Fibroblast of lung (primary cell): ENCODE data around the gene SP8. TPM values are rescaled to one million over a fixed set of nuclear protein-coding genes. Genes with fewer than 3 reads are reported as not detected.

Source experiments
- DNase-seq, 2 donors: peaks; one replicate each; pipeline versions ENCODE4 v3.0.0 to v3.0.0-alpha.2; 2010; ENCODE audit warnings: low read depth in 2 of 2
- H2AFZ ChIP-seq: 2 replicates; pipeline ENCODE4 v1.5.1; 2012; ENCODE audit warnings: low read length, control low read depth, inconsistent platforms
- H3K27ac ChIP-seq: 2 replicates; pipeline ENCODE4 v1.5.1; 2011; ENCODE audit warnings: low read length, control low read depth; ENCODE audit not compliant: insufficient read depth
- H3K27me3 ChIP-seq: 2 replicates; pipeline ENCODE4 v1.5.1; 2011; ENCODE audit warnings: mild to moderate bottlenecking, low read length; ENCODE audit not compliant: control insufficient read depth, insufficient read depth
- H3K36me3 ChIP-seq: 2 replicates; pipeline ENCODE4 v1.5.1; 2011; ENCODE audit warnings: low read length; ENCODE audit not compliant: control insufficient read depth, insufficient read depth
- H3K4me1 ChIP-seq: 2 replicates; pipeline ENCODE4 v1.5.1; 2011; ENCODE audit warnings: low read length; ENCODE audit not compliant: control insufficient read depth, insufficient read depth; ENCODE audit errors: extremely low read depth
- H3K4me2 ChIP-seq: 2 replicates; pipeline ENCODE4 v1.5.1; 2011; ENCODE audit warnings: low read length, control low read depth; ENCODE audit not compliant: insufficient read depth; ENCODE audit errors: extremely low read depth
- H3K4me3 ChIP-seq, 4 experiments: fragments of 200-600 bp in 1 of 4; sonication (generic) in 1 of 4; replicated peaks in 1 of 4; 2 replicates each; pipeline ENCODE4 v1.5.1; 2011 to 2016; ENCODE audit warnings: low read length in 4 of 4, low read depth in 3 of 4, mild to moderate bottlenecking in 3 of 4, control low read depth in 2 of 4, inconsistent platforms in 1 of 4, mixed read lengths in 1 of 4; ENCODE audit not compliant: insufficient read depth in 1 of 4; ENCODE audit errors: control extremely low read depth in 1 of 4
- H3K79me2 ChIP-seq: 2 replicates; pipeline ENCODE4 v1.5.1; 2012; ENCODE audit warnings: mild to moderate bottlenecking, low read length, inconsistent platforms; ENCODE audit not compliant: control insufficient read depth, insufficient read depth
- H3K9ac ChIP-seq: 2 replicates; pipeline ENCODE4 v1.5.1; 2011; ENCODE audit warnings: mild to moderate bottlenecking, low read length, control low read depth; ENCODE audit not compliant: insufficient read depth
- H3K9me3 ChIP-seq: 2 replicates; pipeline ENCODE4 v1.5.1; 2012; ENCODE audit warnings: low read depth, low read length; ENCODE audit not compliant: control insufficient read depth, insufficient read depth
- H4K20me1 ChIP-seq: 2 replicates; pipeline ENCODE4 v1.5.1; 2011; ENCODE audit warnings: low read length; ENCODE audit not compliant: control insufficient read depth, insufficient read depth; ENCODE audit errors: extremely low read depth
- CTCF ChIP-seq, 2 donors: IDR thresholded peaks in 1 of 2; conservative IDR thresholded peaks in 1 of 2; 1 replicate in 1 of 2; 2 replicates in 1 of 2; pipeline ENCODE4 v1.5.1; 2011 to 2012; ENCODE audit warnings: low read length in 2 of 2, control low read depth in 1 of 2, inconsistent platforms in 1 of 2, low read depth in 1 of 2, mild to moderate bottlenecking in 1 of 2
- EZH2 ChIP-seq: IDR thresholded peaks from 2 replicates; pipeline ENCODE4 v1.5.1; 2012; ENCODE audit warnings: low read length, control low read depth, mild to moderate bottlenecking; ENCODE audit errors: missing control alignments
- polyA plus RNA-seq, 2 donors: library from polyadenylated mRNA; depleted of rRNA in 1 of 2; stranded (reverse) in 1 of 2; unstranded in 1 of 2; fragments of >200 nt; gene quantifications; 2 replicates each; pipeline ENCODE4 v1.2.1, GENCODE V29; 2011 to 2012; ENCODE audit warnings: missing spikeins in 1 of 2
- total RNA-seq: library from RNA; depleted of rRNA; stranded (reverse); fragments of >200 nt; gene quantifications from 2 replicates; pipeline ENCODE4 v1.2.1, GENCODE V29; 2014

SP8 gene
- total and polyA plus RNA-seq, 2 donors (not counting 1 experiment from before 2014, with no cell fraction given): not detected

- no peaks in the 10 kb centered on the region for H3K27me3 ChIP-seq
- no peaks in the 10 kb centered on the region for H3K79me2 ChIP-seq
- no peak for TF ChIP-seq CTCF (conservative IDR thresholded peaks at IDR 0.05 in 1 of 2, IDR thresholded peaks at IDR 0.05 in 1 of 2; ENCODE audit: low read depth in 1 of 2, low read length in 2 of 2)
- TF ChIP-seq EZH2: no peak
- no peak overlapping the region for H2AFZ ChIP-seq
- no peaks in the 10 kb centered on the region for H3K36me3 ChIP-seq
- H3K4me2 ChIP-seq: no peak overlapping the region
- no peaks in the 10 kb centered on the region for H4K20me1 ChIP-seq
- no peaks in the 10 kb centered on the region for H3K9me3 ChIP-seq
- H3K27ac ChIP-seq: no peak overlapping the region
- no peak overlapping the region for H3K9ac ChIP-seq
- DNase-seq: no peak
- no peak overlapping the region for H3K4me3 ChIP-seq
- H3K4me1 ChIP-seq: no peaks in the 10 kb centered on the region
Observed at GRCh38 chr7:20754001-20754400, 32.7 kb downstream of the SP8 start.

- no peak overlapping the region for H3K4me2 ChIP-seq
- no peak overlapping the region for H3K27ac ChIP-seq
- no peaks in the 10 kb centered on the region for H3K9me3 ChIP-seq
- no peaks in the 10 kb centered on the region for H3K36me3 ChIP-seq
- no peaks in the 10 kb centered on the region for H3K27me3 ChIP-seq
- TF ChIP-seq EZH2 (no peak), CTCF (conservative IDR thresholded peaks at IDR 0.05 in 1 of 2, IDR thresholded peaks at IDR 0.05 in 1 of 2; ENCODE audit: low read depth in 1 of 2, low read length in 2 of 2) (no peak)
- H4K20me1 ChIP-seq: no peaks in the 10 kb centered on the region
- H3K79me2 ChIP-seq: no peaks in the 10 kb centered on the region
- H3K4me3 ChIP-seq: no peak overlapping the region
- no peaks in the 10 kb centered on the region for H3K4me1 ChIP-seq
- DNase-seq: no peak
- H3K9ac ChIP-seq: no peak overlapping the region
- no peak overlapping the region for H2AFZ ChIP-seq
Observed at GRCh38 chr7:20749906-20750305, 36.8 kb downstream of the SP8 start.

- Histone ChIP-seq H3K4me3 (no peak overlapping the region), H3K9ac (no peak overlapping the region), H4K20me1 (no peaks in the 10 kb centered on the region), H3K27me3 (no peaks in the 10 kb centered on the region), H3K27ac (no peak overlapping the region), H2AFZ (no peak overlapping the region), H3K79me2 (no peaks in the 10 kb centered on the region), H3K4me1 (no peaks in the 10 kb centered on the region), H3K36me3 (no peaks in the 10 kb centered on the region), H3K4me2 (no peak overlapping the region), H3K9me3 (no peaks in the 10 kb centered on the region)
- no peak for TF ChIP-seq CTCF (conservative IDR thresholded peaks at IDR 0.05 in 1 of 2, IDR thresholded peaks at IDR 0.05 in 1 of 2; ENCODE audit: low read depth in 1 of 2, low read length in 2 of 2)
- TF ChIP-seq EZH2: no peak
- no peak for DNase-seq
Observed at GRCh38 chr7:20748853-20749252, 37.8 kb downstream of the SP8 start.
